ENCODE data around the gene GNB4. TPM values are rescaled to one million over a fixed set of nuclear protein-coding genes. Genes with fewer than 3 reads are reported as not detected.

Gene GNB4
- total RNA-seq (ENCODE audit: unreplicated experiment) = 19.1 TPM
- long read RNA-seq, full-length matches to known transcripts = 6 of 7 reads
- long read RNA-seq, partial matches to known transcripts = 1 of 7 reads
- long read RNA-seq, other reads (novel, unspliced or antisense) = 0 of 7 reads

DNA sequence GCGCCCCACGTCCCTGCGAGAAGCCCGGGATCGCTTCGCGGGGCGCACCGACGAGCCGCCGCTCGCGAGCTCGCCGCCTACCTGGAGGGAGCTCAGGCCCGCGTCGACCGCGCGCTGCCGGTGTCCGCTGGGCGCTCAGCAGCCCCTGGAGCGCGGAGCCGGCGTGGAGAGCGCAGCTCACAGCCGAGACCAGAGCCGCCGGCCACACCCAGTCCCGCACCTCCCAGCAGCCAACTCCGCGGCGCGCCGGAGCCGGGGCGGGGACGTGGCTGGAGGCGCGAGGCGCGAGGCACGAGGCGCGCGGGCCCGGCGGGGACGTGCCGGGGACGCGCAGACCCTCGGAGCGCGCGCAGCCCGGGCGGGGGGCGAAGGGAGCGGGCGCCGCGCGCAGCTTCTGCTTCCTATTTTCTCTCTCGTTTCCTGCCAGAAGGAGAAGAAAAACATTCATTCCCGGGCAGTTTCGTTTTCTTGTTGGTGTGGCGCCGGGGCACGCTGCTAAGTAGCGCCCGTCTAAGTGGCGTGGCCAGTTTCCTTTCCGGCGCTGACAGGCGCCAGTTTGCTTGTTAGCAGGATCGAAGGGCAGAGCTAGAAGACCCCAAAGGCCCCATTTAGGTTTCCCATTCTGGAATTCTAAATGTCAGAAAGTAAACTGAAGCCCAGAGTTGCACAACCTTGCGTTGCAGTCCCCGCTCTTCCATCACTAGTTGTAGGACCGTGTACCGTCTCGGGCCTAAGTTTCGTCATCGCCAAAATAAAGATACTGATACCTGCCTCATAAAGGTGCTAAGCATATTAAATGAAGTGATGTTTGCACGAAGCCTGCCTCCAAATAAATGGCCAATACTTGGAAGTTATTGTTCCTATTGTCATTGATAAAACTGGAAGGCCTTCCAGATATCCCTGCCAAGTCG, at the start of gene GNB4:
Gene GNB4, minus strand, starts transcription at position 206 of the 911 bp plus-strand sequence. CDS start 25,270 bp downstream, outside the sequence.
- no peaks in the 10 kb centered on the region for H3K36me3 Mint-ChIP-seq (ENCODE audit: unreplicated experiment)
- peaks cover 3% of the 10 kb centered on the region for H3K4me1 Mint-ChIP-seq (ENCODE audit: low read depth, unreplicated experiment)
- H3K4me3 Mint-ChIP-seq (ENCODE audit: unreplicated experiment) = peak within 1 kb of the TSS; percentile 93
- TF ChIP-seq, protein P1, sequence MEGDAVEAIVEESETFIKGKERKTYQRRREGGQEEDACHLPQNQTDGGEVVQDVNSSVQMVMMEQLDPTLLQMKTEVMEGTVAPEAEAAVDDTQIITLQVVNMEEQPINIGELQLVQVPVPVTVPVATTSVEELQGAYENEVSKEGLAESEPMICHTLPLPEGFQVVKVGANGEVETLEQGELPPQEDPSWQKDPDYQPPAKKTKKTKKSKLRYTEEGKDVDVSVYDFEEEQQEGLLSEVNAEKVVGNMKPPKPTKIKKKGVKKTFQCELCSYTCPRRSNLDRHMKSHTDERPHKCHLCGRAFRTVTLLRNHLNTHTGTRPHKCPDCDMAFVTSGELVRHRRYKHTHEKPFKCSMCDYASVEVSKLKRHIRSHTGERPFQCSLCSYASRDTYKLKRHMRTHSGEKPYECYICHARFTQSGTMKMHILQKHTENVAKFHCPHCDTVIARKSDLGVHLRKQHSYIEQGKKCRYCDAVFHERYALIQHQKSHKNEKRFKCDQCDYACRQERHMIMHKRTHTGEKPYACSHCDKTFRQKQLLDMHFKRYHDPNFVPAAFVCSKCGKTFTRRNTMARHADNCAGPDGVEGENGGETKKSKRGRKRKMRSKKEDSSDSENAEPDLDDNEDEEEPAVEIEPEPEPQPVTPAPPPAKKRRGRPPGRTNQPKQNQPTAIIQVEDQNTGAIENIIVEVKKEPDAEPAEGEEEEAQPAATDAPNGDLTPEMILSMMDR (IDR thresholded peaks at IDR 0.05; ENCODE audit: partially characterized antibody, unreplicated experiment) = no peak
- peak; percentile 87 for DNase-seq
- H3K9me3 Mint-ChIP-seq (ENCODE audit: unreplicated experiment) = peaks cover 8% of the 10 kb centered on the region
- peak within 1 kb of the TSS; percentile 62 for H3K27ac Mint-ChIP-seq (ENCODE audit: unreplicated experiment)
- H3K27me3 Mint-ChIP-seq (ENCODE audit: unreplicated experiment) = peaks cover 6% of the 10 kb centered on the region

DNA sequence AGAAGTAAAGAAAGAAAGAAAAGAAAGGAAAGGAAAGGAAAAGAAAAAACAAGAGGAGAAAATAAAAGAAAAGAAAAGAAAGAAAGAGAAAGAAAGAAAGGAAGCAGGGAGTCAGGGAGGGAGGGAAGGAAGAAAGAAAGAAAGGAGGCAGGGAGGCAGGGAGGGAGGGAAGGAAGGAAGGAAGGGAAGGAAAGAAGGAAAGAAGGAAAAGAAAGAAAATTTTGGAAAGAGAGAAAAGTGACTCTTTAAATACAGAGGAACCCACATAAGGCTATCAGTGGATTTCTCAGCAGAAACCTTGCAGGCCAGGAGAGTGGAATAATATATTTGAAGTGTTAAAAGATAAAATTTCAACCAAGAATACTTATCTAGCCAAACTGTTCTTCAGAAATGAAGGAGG, 44.2 kb upstream of the GNB4 start:
- TF ChIP-seq, protein P1 (IDR thresholded peaks at IDR 0.05; ENCODE audit: partially characterized antibody, unreplicated experiment) = no peak
- no peak for DNase-seq
- Mint-ChIP-seq H3K36me3 (ENCODE audit: unreplicated experiment) (peaks cover 44% of the 10 kb centered on the region), H3K9me3 (ENCODE audit: unreplicated experiment) (peaks cover 15% of the 10 kb centered on the region), H3K27me3 (ENCODE audit: unreplicated experiment) (peaks cover 3% of the 10 kb centered on the region), H3K27ac (ENCODE audit: unreplicated experiment) (no peak overlapping the region), H3K4me3 (ENCODE audit: unreplicated experiment) (no peak overlapping the region), H3K4me1 (ENCODE audit: low read depth, unreplicated experiment) (no peaks in the 10 kb centered on the region)

DNA sequence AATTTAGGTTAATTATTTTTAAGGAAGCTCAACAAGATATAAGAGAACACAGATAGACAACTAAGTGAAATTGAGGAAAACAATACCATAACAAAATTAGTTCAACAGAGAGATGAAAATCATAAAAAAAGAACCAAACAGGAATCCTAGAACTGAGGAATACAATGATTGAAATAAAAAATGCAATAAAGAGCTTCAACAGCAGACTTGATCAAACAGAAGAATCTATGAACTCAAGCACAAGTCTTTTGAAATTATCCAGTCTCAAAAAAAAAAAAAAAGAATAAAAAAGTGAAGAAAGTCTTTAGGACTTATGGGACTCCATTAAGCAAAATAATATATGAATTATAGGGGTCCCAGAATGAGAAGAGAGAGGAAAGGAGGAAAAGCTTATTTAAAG, 42.0 kb upstream of the GNB4 start:
- Mint-ChIP-seq H3K4me3 (ENCODE audit: unreplicated experiment) (no peak overlapping the region), H3K36me3 (ENCODE audit: unreplicated experiment) (peaks cover 44% of the 10 kb centered on the region), H3K9me3 (ENCODE audit: unreplicated experiment) (peaks cover 13% of the 10 kb centered on the region), H3K4me1 (ENCODE audit: low read depth, unreplicated experiment) (no peaks in the 10 kb centered on the region), H3K27ac (ENCODE audit: unreplicated experiment) (no peak overlapping the region), H3K27me3 (ENCODE audit: unreplicated experiment) (peaks cover 3% of the 10 kb centered on the region)
- TF ChIP-seq, protein P1 (IDR thresholded peaks at IDR 0.05; ENCODE audit: partially characterized antibody, unreplicated experiment) = no peak
- DNase-seq = no peak

DNA sequence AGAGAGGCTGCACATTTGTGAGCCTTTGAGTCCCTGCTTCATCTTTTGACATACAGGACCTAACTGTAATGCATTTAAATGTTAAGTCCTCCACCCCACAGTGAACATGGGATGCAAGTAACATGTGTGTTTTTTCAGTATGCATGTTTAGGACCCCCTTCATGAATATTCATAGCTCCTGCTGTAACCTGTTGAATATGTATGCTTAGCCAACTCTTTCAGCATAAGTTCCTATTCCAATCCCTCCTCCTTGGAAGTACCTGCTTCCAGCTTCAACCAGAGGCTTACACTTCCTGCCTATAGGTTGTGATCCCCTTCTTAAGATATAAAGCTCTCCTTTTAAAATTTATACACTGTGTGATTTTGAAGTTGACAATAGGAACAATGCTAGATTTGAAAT, 36.9 kb upstream of the GNB4 start:
- H3K4me1 Mint-ChIP-seq (ENCODE audit: low read depth, unreplicated experiment) = no peaks in the 10 kb centered on the region
- peaks cover 22% of the 10 kb centered on the region for H3K36me3 Mint-ChIP-seq (ENCODE audit: unreplicated experiment)
- no peak for DNase-seq
- no peak overlapping the region for H3K27ac Mint-ChIP-seq (ENCODE audit: unreplicated experiment)
- no peak overlapping the region for H3K4me3 Mint-ChIP-seq (ENCODE audit: unreplicated experiment)
- peaks cover 2% of the 10 kb centered on the region for H3K27me3 Mint-ChIP-seq (ENCODE audit: unreplicated experiment)
- H3K9me3 Mint-ChIP-seq (ENCODE audit: unreplicated experiment) = peaks cover 4% of the 10 kb centered on the region
- TF ChIP-seq, protein P1 (IDR thresholded peaks at IDR 0.05; ENCODE audit: partially characterized antibody, unreplicated experiment) = no peak

GRCh38 chr3:179486806-179487205, 35.5 kb upstream of the GNB4 start:
- Mint-ChIP-seq H3K27ac (ENCODE audit: unreplicated experiment) (no peak overlapping the region), H3K9me3 (ENCODE audit: unreplicated experiment) (peaks cover 2% of the 10 kb centered on the region), H3K27me3 (ENCODE audit: unreplicated experiment) (no peaks in the 10 kb centered on the region), H3K36me3 (ENCODE audit: unreplicated experiment) (peaks cover 12% of the 10 kb centered on the region), H3K4me3 (ENCODE audit: unreplicated experiment) (no peak overlapping the region), H3K4me1 (ENCODE audit: low read depth, unreplicated experiment) (no peaks in the 10 kb centered on the region)
- no peak for DNase-seq
- TF ChIP-seq, protein P1 (IDR thresholded peaks at IDR 0.05; ENCODE audit: partially characterized antibody, unreplicated experiment) = no peak

Measured in glutamatergic neuron (in vitro differentiated cells).